Ovary (tissue), 3 donors: ENCODE results near the gene CD300C.

Experiments used
- POLR2A ChIP-seq: fragments of 450-650 bp; IDR thresholded peaks from one replicate; pipeline ENCODE4 v1.6.1; 2017; ENCODE audit warnings: antibody characterized with exemption, mild to moderate bottlenecking, moderate library complexity
- TF ChIP-seq, protein P1 (sequence below), 3 donors: fragments of 450-650 bp in 2 of 3; fragments of 200-600 bp in 1 of 3; IDR thresholded peaks; one replicate each; pipeline versions ENCODE4 v1.5.1 to v1.8.0; 2016 to 2022; ENCODE audit warnings: antibody characterized with exemption in 3 of 3, mild to moderate bottlenecking in 1 of 3
- donor health status: DM: no; HTN: no; CAD: no.

DNA sequence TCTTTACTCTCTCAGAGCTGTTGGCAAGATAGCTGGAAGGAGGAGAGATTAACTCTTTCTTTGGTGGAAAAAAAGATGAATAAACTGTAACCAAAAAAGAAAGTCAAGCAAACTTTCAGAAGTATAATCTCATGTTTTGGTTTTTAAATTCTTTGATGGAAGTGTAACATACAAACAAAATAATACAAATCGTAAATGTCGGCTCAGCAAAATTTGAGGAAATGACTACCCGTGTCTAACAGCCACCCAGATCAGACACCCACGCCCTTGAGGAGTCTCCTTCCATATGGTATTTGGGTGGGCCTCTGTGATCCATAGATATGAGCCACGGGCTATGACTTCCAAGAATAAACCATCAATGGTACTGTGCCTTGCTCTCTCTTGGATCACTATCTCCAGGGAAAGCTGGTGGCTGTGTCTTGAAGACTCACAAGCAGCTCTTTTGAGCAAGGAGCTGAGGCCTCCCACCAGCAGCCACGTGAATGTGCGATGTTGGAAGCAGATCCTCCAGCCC is 9.6 kb upstream of the CD300C start:
- TF ChIP-seq, protein P1, sequence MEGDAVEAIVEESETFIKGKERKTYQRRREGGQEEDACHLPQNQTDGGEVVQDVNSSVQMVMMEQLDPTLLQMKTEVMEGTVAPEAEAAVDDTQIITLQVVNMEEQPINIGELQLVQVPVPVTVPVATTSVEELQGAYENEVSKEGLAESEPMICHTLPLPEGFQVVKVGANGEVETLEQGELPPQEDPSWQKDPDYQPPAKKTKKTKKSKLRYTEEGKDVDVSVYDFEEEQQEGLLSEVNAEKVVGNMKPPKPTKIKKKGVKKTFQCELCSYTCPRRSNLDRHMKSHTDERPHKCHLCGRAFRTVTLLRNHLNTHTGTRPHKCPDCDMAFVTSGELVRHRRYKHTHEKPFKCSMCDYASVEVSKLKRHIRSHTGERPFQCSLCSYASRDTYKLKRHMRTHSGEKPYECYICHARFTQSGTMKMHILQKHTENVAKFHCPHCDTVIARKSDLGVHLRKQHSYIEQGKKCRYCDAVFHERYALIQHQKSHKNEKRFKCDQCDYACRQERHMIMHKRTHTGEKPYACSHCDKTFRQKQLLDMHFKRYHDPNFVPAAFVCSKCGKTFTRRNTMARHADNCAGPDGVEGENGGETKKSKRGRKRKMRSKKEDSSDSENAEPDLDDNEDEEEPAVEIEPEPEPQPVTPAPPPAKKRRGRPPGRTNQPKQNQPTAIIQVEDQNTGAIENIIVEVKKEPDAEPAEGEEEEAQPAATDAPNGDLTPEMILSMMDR (IDR thresholded peaks at IDR 0.05), result no peak
- no peak for TF ChIP-seq POLR2A
